ENCODE measurements around the gene SPTLC2.

SPTLC2 gene

GRCh38 chr14:77507762-77508161 is 108.7 kb downstream of the SPTLC2 start:
- DNase-seq (ENCODE audit: low read depth in 2 of 2) = no peak

GRCh38 chr14:77505031-77505430 is 111.4 kb downstream of the SPTLC2 start:
- no peak for DNase-seq (ENCODE audit: low read depth in 2 of 2)

DNA sequence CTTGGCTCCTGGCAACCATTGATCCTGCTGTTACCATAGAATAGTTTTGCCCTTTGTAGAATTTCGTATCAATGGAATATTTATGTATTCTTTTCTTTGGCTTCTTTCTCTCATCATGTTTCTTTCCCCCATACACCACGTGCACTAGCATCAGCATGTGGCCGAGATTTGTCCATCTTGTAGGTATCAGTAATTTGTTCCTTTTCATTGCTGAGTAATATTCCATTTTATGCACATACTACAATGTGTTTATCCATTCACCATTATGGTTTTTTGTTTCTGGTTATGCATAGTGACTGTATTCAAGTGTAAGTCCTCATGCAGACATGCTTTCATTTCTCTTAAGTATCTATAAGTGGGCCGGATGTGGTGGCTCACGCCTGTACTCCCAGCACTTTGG is 113.3 kb downstream of the SPTLC2 start:
- no peak for DNase-seq (ENCODE audit: low read depth in 2 of 2)

GRCh38 chr14:77502109-77502782 is 114.2 kb downstream of the SPTLC2 start:
- no peak for DNase-seq (ENCODE audit: low read depth in 2 of 2)

- no peak for DNase-seq (ENCODE audit: low read depth in 2 of 2)
Observed at GRCh38 chr14:77498984-77499527, 117.4 kb downstream of the SPTLC2 start.

DNA sequence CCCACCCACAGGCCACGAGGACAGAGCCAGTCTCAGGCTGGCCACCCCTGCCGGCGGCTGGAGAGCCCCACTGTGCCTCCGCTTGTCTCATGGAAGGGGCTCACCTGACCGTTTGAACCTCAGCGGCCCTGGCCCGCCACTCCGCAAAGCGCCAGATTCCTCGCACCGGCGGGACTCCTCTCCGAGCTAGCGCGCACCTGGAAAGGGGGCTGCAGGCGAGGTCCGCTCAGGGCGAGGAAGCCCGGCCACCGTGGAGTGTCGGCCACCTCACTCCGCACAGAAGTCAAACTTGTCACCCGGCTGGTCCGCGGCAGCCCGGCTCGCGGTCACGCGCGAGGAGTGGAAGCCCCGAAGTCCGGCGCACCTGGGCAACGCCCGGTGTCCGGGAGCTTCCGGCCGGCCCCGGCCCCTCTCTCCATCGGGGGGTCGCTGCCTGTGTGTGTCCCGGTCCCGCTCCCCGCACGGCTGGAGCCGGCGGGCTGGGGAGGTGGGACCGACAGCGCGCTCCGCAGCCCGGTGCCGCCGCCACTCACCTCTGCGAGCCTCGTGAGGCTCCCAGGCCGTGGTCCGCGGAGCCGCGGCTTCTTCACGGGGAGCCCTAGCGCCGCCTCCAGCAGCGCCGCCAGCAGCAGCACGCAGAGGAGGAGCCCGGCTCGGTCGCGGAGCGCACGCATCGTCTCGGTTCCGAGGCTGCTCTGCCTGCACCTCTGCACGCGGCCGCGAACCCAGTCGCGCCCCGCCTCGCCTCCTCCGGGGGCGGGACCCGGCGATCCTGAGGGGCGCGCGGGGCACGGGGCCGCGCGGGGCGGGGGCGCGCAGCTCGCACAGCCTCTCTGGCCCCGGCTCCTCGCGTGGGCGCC is 118.1 kb downstream of the SPTLC2 start, which contains the start of gene ISM2:
ISM2 (minus strand) TSS at position 697 of the 860 bp plus-strand sequence; CDS start at position 674, 23 bp downstream.
- DNase-seq (ENCODE audit: low read depth in 2 of 2) = peak; percentile 15 to 44

- DNase-seq (ENCODE audit: low read depth in 2 of 2) = no peak
Observed at GRCh38 chr14:77495334-77495733, 121.1 kb downstream of the SPTLC2 start.

GRCh38 chr14:77491056-77491455 is 125.4 kb downstream of the SPTLC2 start:
- no peak for DNase-seq (ENCODE audit: low read depth in 2 of 2)

- no peak for DNase-seq (ENCODE audit: low read depth in 2 of 2)
Observed at GRCh38 chr14:77490347-77490986, 126.0 kb downstream of the SPTLC2 start.

DNA sequence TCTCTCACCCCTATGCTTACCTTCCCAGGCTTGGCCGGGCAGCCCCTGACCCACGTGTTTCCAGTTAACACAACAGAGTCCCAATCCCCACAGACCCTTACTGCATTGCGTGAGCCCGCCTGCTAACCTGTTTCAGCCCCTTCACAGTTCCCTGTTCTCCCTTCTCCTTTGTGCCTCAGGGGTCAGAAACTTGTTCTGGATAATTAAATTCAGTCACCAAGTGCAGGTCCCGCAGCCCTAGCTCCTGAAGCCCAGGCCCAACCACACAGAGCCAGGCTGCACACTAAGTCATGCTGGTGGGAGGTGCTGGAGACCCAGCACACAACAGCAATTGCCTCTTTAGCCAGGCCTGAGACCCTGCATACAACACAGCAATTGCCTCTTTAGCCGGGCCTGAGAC is 127.4 kb downstream of the SPTLC2 start:
- no peak for DNase-seq (ENCODE audit: low read depth in 2 of 2)

- no peak for DNase-seq (ENCODE audit: low read depth in 2 of 2)
Observed at GRCh38 chr14:77488558-77488957, 127.9 kb downstream of the SPTLC2 start.

DNA sequence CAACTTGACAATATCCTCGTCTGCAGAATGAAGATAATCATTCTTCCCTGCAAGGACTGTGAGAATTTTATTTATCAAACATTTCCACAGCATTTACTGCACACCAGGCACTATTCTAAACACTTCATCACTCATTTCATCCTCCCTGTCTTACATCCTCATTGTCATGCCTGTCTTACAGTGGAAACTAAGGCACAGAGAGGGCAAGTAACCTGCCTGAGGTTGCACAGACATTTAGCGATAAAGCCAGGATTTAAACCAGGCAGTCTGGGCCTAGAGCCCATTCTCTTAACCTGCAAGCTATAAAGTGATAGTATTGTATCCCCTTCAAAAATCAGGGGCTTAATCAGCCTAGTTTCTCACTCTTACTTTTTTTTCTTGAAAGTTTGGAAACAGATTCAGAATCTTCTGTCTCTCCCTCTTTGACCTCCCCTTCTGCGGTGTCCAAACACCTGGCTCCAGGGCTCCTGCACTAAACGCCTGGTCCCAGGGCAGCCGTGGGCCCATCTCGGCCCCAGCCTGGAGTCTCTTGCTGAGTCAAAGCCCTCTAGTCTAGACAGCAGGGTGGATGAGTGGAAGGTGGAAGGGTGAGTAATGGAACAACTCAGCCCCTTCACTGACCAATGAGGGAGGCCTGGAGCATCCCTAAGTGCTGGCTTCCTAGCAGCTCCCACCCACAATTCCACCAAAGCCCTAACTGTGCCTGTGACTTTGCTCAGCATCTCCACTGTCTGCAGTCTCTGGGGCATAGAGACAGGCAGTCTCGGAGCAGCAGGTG is 130.3 kb downstream of the SPTLC2 start:
- DNase-seq (ENCODE audit: low read depth in 2 of 2) = no peak

GRCh38 chr14:77485256-77485655 is 131.2 kb downstream of the SPTLC2 start:
- no peak for DNase-seq (ENCODE audit: low read depth in 2 of 2)

- DNase-seq (ENCODE audit: low read depth in 2 of 2) = no peak
Observed at GRCh38 chr14:77482422-77482821, 134.0 kb downstream of the SPTLC2 start.

DNA sequence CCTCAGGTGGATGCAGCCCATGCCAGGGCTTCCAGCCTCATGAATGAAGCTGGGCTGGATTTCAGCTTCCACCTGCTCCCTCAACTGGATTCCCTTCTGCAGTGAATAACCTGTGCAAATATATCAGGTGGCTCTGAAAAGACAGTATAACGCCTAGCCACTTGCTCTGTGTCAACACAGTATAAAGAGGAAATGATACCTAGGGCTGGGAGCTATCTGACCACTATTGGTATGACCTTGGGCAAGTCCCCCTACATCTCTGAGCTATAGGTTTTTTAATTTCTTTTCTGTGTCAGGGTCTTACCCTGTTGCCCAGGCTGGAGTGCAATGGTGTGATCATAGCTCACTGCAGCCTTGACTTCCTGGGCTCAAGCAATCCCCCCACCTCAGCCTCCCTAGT is 137.6 kb downstream of the SPTLC2 start:
- no peak for DNase-seq (ENCODE audit: low read depth in 2 of 2)

DNA sequence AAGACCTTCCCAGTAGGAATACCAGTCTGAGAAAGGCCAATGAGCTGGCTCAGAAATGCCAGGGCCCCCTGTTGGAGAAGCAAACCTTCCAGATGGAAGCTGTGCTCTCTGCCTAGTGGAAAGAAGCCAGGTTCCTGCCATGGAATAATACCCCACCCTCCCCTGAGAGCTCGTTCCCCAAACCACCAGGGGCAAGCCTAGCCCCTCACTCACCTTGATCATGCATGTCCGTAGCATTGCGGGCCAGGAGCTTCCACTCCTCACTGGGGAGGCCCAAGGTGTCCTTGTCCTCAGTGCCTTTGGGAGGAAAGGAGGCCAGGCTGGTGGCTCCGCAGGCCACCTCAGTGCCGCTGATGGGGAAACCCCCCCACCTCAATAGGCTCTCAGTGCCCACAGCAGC is 138.4 kb downstream of the SPTLC2 start:
- DNase-seq (ENCODE audit: low read depth in 2 of 2) = no peak

DNA sequence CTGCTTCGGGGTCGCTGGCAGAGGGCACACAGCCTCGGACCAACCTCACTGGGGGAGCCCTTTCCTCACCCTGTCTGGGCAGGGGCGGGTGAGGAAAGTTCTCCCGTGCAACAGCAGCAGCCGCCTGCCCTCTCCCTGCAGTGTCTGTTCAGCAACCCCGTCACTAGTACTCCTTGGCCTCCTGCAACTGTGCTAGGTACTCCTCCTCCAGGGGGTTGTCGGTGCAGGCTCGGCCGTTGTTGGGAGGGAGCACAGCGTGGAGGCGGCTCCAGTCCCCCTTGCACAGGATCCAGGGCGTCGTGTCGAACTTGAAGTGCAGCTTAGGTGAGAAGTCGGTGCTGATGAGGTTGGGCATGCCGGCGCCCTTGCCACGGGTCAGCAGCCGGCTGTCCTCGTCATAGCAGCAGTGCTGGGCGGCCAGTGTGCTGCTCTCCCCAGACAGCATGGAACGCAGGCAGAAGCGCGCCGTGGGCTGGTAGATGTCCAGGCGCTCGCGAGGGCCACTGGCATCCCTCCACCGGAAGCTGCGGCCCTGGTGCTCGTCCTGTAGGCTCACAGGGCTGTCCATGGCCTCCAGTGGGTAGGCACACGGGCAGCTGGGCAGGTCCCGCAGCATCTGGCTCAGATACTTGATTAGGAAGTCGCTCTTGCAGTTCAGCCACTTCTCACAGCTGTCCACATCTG is 140.9 kb downstream of the SPTLC2 start:
- no peak for DNase-seq (ENCODE audit: low read depth in 2 of 2)

- DNase-seq (ENCODE audit: low read depth in 2 of 2) = no peak
Observed at GRCh38 chr14:77474479-77475177, 141.8 kb downstream of the SPTLC2 start.

- no peak for DNase-seq (ENCODE audit: low read depth in 2 of 2)
Observed at GRCh38 chr14:77473921-77474320, 142.5 kb downstream of the SPTLC2 start.

- no peak for DNase-seq (ENCODE audit: low read depth in 2 of 2)
Observed at GRCh38 chr14:77470224-77470870, 146.1 kb downstream of the SPTLC2 start.

Data from stimulated activated CD4-positive, alpha-beta T cell treated with anti-CD3 and anti-CD28 coated beads, Interleukin-12 subunit alpha, Interleukin-12 subunit beta, amount 100 ng/mL, for 24 hours (primary cell).